Measurements from ENCODE around the gene GK2. TPM values are rescaled to one million over a fixed set of nuclear protein-coding genes. Genes with fewer than 3 reads are reported as not detected.

Gene GK2
- total RNA-seq, 1 donor from 2014 or later, result not detected

GRCh38 chr4:79364061-79364460, 44.0 kb downstream of the GK2 start:
- Mint-ChIP-seq H3K9me3 (no peaks in the 10 kb centered on the region), H3K27ac (no peak overlapping the region), H3K4me3 (no peak overlapping the region), H3K27me3 (ENCODE audit: insufficient read depth) (no peaks in the 10 kb centered on the region), H3K36me3 (ENCODE audit: low read depth) (no peaks in the 10 kb centered on the region), H3K4me1 (ENCODE audit: low read depth) (no peaks in the 10 kb centered on the region)
- DNase-seq (ENCODE audit: low spot score), result no peak
- intact Hi-C loops (cut with micrococcal nuclease), result no loop called here

- H3K27me3 Mint-ChIP-seq (ENCODE audit: insufficient read depth), result no peaks in the 10 kb centered on the region
- H3K36me3 Mint-ChIP-seq (ENCODE audit: low read depth), result no peaks in the 10 kb centered on the region
- no peak for DNase-seq (ENCODE audit: low spot score)
- intact Hi-C loops (cut with micrococcal nuclease), result no loop called here
- no peaks in the 10 kb centered on the region for H3K4me1 Mint-ChIP-seq (ENCODE audit: low read depth)
- no peak overlapping the region for H3K27ac Mint-ChIP-seq
- H3K9me3 Mint-ChIP-seq, result no peaks in the 10 kb centered on the region
- no peak overlapping the region for H3K4me3 Mint-ChIP-seq
Observed at GRCh38 chr4:79362626-79363025, 45.4 kb downstream of the GK2 start.

- DNase-seq (ENCODE audit: low spot score), result no peak
- no peak overlapping the region for H3K27ac Mint-ChIP-seq
- H3K27me3 Mint-ChIP-seq (ENCODE audit: insufficient read depth), result no peaks in the 10 kb centered on the region
- intact Hi-C loops (cut with micrococcal nuclease), result no loop called here
- no peaks in the 10 kb centered on the region for H3K9me3 Mint-ChIP-seq
- no peaks in the 10 kb centered on the region for H3K4me1 Mint-ChIP-seq (ENCODE audit: low read depth)
- H3K4me3 Mint-ChIP-seq, result no peak overlapping the region
- no peaks in the 10 kb centered on the region for H3K36me3 Mint-ChIP-seq (ENCODE audit: low read depth)
Observed at GRCh38 chr4:79360006-79360405, 48.0 kb downstream of the GK2 start.

- Mint-ChIP-seq H3K27ac (no peak overlapping the region), H3K4me3 (no peak overlapping the region), H3K27me3 (ENCODE audit: insufficient read depth) (no peaks in the 10 kb centered on the region), H3K36me3 (ENCODE audit: low read depth) (no peaks in the 10 kb centered on the region), H3K4me1 (ENCODE audit: low read depth) (no peaks in the 10 kb centered on the region), H3K9me3 (no peaks in the 10 kb centered on the region)
- DNase-seq (ENCODE audit: low spot score), result no peak
- intact Hi-C loops (cut with micrococcal nuclease), result no loop called here
Observed at GRCh38 chr4:79358438-79358837, 49.6 kb downstream of the GK2 start.

- Mint-ChIP-seq H3K4me3 (no peak overlapping the region), H3K4me1 (ENCODE audit: low read depth) (no peaks in the 10 kb centered on the region), H3K9me3 (no peaks in the 10 kb centered on the region), H3K27me3 (ENCODE audit: insufficient read depth) (no peaks in the 10 kb centered on the region), H3K36me3 (ENCODE audit: low read depth) (no peaks in the 10 kb centered on the region), H3K27ac (no peak overlapping the region)
- intact Hi-C loops (cut with micrococcal nuclease), result no loop called here
- no peak for DNase-seq (ENCODE audit: low spot score)
Observed at GRCh38 chr4:79357365-79357764, 50.7 kb downstream of the GK2 start.

Other genes starting within 250 kb of the GK2 start
- gene NAA11, start 82.2 kb downstream of the GK2 start, total RNA-seq, result not detected in 2 replicates